HG03066 (cell line): ENCODE measurements around the gene CLIC4.
A peak's percentile ranks its signal among the peaks of the same experiment; 100 is the strongest.
"Not testable (repeated sequence)": the region's sequence is repeated elsewhere in the genome, so short reads cannot be mapped to it uniquely, and the experiment has no call there.

Experiments
- ATAC-seq: cut with Tn5 transposase; IDR thresholded peaks from one replicate; pipeline ENCODE4 v1.9.1; 2021; ENCODE audit warnings: low read depth; ENCODE audit not compliant: unreplicated experiment

Gene CLIC4

GRCh38 chr1:24803220-24803619, 58.0 kb downstream of the CLIC4 start:
- ATAC-seq: no peak

GRCh38 chr1:24803987-24804530, 58.8 kb downstream of the CLIC4 start:
- ATAC-seq: no peak

- ATAC-seq: no peak
Observed at GRCh38 chr1:24805534-24806301, 60.5 kb downstream of the CLIC4 start.

- ATAC-seq: no peak
Observed at GRCh38 chr1:24806588-24806987, 61.3 kb downstream of the CLIC4 start.

- ATAC-seq: not testable (repeated sequence)
Observed at GRCh38 chr1:24811494-24811893, 66.2 kb downstream of the CLIC4 start.

GRCh38 chr1:24820221-24820620, 75.0 kb downstream of the CLIC4 start:
- not testable (repeated sequence) for ATAC-seq

GRCh38 chr1:24822887-24823286, 77.6 kb downstream of the CLIC4 start:
- no peak for ATAC-seq

- not testable (repeated sequence) for ATAC-seq
Observed at GRCh38 chr1:24823486-24823885, 78.2 kb downstream of the CLIC4 start.

GRCh38 chr1:24825174-24825573, 79.9 kb downstream of the CLIC4 start:
- ATAC-seq: no peak

- no peak for ATAC-seq
Observed at GRCh38 chr1:24826510-24826909, 81.3 kb downstream of the CLIC4 start.

- ATAC-seq: no peak
Observed at GRCh38 chr1:24827379-24828135, 82.3 kb downstream of the CLIC4 start.

- no peak for ATAC-seq
Observed at GRCh38 chr1:24828183-24828886, 83.1 kb downstream of the CLIC4 start.

- ATAC-seq: no peak
Observed at GRCh38 chr1:24828887-24829192, 83.6 kb downstream of the CLIC4 start.

- ATAC-seq: no peak
Observed at GRCh38 chr1:24830680-24831272, 85.5 kb downstream of the CLIC4 start.

GRCh38 chr1:24841593-24841992, 96.3 kb downstream of the CLIC4 start:
- ATAC-seq: no peak

GRCh38 chr1:24846671-24847070, 101.4 kb downstream of the CLIC4 start:
- ATAC-seq: no peak

GRCh38 chr1:24847995-24848881, 103.0 kb downstream of the CLIC4 start:
- ATAC-seq: peak; percentile 82

GRCh38 chr1:24849672-24850295, 104.5 kb downstream of the CLIC4 start:
- no peak for ATAC-seq

GRCh38 chr1:24850328-24850920, 105.2 kb downstream of the CLIC4 start:
- ATAC-seq: no peak
